NCI-H1105 (cell line): ENCODE results near the gene PACSIN3.
"Not testable (repeated sequence)": the region's sequence is repeated elsewhere in the genome, so short reads cannot be mapped to it uniquely, and the experiment has no call there.

Experiments used
- DNase-seq: peaks from one replicate; lab custom pipeline; 2025; lab: John Stamatoyannopoulos, UW

Gene PACSIN3

DNA sequence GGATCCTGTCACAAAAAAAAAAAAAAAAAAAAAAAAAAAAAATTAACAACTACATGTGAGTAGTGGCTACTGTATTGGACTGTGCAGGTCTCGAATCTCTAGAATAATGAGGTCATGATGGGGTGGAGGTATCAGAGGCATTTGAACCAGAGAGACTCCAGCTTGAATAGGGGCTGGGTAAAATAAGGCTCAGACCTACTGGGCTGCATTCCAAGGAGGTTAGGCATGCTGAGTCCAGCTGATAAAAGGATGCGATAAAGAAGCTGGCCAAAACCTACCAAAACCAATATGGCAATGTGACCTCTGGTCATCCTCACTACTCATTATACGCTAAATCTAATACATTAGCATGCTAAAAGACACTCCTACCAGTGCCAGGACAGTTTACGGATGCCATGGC lies 5.9 kb upstream of the PACSIN3 start:
- no peak for DNase-seq

DNA sequence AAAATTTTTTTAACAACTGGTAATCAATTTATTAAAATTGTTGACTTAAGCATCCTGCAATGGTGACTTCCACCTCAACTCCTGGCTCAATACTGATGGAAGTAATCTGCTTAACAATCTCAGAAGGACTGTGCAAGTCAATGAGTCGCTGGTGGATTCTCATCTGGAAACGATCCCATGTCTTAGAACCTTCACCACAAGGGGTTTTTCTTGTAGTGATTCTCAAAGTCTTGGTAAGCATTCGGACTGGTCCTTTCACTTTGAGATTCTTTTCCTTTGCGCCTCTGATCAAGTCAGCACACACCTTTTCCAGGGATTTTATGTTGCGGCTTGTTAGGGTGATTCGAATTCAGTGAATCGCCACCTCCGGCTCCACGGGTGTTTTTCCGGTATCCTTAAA lies 4.9 kb upstream of the PACSIN3 start:
- not testable (repeated sequence) for DNase-seq

DNA sequence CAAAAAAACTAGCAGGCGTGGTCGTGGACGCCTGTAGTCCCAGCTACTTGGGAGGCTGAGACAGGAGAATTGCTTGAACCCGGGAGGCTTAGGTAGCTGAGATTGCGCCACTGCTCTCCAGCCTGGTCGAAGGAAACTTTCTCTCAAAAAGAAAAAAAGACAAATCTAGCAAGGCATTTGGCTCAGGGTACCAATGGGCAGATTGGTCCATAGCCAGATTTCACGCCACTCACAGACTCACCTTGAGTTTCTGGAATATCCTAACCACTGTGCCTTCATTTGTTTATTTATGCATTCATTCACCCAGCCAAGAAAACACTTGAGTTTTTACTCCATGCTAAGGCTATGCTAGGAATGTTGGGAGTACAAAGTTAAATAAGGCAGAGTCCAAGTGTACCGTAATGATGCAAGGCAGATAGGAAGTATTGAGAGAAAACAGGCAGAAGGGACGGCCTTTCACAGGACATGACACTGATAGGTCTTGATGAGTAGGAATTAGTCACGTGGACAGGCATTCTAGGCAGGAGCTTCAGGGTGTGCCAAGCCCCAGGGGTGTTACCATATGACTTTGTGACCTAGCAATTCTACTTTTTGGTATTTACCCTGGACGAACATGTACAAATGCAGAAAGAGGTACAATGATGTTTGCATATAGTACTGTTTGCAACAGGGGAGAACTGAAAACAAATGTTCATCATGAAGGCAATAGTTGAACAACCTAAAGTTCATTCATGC lies 3.0 kb upstream of the PACSIN3 start:
- DNase-seq: no peak

DNA sequence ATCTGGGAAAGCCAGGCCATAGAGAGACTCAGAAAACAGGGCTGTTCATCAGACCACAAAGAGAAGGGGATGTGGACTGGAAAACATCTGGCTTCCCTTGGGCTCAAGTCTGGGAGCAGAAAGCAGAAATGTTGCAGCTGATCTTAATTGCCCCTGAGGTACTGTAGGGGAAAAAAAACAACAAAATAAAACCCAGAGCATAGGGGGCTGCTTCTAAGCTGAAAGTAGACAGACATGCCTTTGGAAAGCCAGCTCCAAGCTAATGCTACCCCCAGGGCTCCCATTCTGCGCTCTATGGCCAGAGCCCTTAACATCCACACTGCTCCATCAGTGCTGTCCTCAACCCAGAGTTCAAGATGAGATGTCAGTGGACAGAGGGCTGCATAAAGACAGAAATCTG lies 2.0 kb upstream of the PACSIN3 start:
- DNase-seq: no peak

DNA sequence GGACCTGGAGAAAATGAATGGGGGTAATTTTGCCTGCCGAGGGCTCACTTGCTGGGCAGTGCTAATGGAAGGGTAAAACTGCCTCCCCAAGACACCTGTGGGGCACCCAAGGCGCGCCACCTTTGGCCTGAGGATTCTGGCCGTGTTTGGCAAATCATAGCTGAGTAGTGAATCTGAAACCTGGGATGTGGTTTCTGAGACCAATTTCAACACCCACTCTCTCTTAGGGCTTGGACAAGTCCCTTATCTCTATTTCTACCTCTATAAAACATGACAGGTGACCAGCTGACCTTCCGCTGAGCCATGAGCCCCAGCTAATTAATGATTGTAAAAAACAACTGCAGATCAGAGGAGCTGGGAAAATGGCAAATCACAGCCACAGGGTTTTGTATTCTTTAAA lies 1.5 kb upstream of the PACSIN3 start:
- no peak for DNase-seq

DNA sequence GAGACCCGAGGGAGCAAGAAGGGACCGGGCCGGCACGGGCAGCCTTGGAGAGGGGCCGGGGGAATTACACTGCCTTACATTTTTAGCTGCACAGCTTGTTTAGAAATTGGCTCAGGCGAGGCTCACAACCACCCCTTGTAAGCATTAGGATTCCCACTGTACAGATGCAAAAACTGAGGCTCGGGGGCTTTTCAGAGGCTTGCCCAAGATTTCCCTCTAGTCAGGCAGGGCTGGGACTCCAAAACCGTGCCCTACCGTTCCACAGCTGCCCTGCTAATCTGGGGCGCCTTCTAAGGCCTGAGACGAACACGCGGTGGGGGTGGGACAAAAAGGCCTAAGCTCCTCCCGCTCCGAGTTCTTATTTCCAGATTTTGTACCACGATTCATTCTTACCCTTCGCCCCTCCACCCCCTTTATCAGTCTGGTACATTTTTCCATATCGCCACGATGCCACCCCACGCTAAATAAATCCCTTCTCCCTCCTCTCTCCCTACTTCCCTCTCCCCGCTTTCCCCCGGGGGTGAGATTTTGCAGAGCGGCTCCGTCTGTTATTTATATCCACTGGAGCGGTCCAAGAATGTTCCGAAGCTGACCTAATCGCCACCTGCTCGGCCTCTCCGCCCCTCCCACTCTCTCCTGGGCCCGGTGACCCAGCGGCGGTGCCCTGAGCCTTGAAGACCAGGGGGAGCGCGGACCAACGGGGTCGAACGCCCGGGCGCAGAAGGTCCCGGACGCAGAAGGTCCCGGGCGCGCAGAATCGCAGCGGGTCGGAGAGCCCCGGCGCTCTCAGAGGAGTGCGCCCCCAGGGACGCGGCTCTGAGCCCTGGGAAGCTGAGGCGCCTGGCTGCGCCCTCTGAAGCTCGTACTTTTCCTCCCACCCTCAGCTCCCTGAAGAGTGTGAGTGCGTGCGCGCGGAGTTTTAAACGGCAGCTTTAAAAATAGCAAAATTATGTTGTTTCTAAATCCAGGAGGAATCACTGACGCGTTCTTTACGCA lies 764 bp upstream of the PACSIN3 start:
- no peak for DNase-seq

DNA sequence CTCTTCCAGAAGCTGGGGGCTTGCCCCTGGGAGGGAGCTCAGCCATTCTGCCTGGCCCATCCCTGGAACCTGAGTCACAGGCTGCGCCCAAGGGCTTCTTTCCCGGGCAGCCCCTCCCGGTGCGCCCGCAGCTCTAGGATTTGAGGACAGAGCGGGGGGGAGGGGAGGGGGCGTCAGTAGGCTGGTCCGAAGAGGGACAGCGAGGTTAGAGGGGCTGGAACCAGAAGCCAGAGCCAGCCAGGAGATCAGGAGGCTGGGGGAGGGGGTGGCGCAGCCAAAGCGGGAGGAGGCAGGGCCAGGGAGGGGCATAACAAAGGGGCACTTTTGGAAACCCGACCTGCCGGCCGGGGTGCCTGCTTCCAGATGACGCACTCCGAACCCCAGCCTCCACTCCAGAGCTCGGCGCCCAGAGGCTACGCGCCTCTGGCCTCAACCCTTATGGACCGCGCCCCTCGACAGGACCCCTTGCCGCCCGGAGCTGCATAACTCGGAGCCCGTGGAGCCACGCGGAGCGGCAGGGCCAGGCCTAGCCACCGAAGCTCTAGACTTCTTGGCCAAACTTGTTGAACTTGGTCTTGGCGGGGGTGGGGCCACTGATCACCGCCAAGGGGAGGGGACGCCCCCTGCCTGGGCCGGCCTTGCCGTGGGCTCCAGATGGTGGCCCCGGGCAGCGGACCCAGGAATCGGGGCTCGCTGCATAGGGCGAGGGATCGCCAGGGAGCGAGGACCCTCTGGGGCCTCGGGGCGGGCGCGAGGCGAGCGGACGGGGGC lies 744 bp downstream of the PACSIN3 start:
- peak; percentile 31 for DNase-seq

DNA sequence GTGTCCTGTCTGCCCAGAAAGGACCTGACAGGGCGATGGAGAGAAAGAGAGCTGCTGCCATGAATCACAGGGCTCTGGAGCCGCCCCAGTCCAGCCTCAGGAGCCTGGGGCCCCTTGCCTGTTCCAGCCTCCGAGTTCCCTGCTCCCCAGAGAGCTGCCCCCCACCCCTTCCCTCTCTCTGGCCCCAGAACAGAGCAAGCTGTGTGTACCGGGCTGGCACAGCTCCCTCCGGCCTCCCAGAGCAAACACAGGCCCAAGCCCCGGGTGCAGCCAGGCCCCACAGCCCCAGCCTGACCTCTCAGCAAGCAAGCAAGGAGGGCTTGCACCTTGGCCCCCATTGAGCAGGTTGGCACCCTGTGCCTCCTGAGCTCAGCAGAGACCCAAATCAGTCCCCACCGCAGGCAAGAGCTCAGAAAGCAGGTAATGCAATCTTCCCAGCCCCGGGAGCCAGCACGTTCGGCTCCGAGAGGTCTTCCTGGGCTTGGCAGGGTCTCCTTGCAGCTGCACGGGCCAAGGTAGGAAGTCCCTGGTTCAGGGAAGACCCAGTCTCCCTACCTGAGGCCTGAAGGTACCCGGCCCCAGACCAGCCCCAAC lies 1.4 kb downstream of the PACSIN3 start:
- no peak for DNase-seq

DNA sequence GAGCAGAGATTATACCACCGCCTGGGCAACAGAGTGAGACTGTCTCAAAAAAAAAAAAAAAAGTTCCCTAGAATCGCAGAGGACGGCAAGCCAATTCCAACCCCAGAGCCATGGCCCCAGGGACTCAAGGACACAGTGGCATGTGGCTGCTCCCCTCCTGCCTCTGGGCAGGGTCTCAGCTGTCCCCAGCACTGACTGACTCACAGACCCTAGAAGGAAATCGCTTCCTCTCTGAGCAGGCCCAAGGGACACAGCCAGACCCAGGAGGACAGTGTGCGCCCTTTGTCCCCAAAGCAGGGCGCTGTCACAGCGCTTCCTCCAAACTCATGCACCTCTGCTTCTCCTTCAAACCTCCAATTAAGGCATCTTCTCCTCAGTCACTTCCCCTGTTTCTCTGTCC lies 2.3 kb downstream of the PACSIN3 start:
- no peak for DNase-seq

DNA sequence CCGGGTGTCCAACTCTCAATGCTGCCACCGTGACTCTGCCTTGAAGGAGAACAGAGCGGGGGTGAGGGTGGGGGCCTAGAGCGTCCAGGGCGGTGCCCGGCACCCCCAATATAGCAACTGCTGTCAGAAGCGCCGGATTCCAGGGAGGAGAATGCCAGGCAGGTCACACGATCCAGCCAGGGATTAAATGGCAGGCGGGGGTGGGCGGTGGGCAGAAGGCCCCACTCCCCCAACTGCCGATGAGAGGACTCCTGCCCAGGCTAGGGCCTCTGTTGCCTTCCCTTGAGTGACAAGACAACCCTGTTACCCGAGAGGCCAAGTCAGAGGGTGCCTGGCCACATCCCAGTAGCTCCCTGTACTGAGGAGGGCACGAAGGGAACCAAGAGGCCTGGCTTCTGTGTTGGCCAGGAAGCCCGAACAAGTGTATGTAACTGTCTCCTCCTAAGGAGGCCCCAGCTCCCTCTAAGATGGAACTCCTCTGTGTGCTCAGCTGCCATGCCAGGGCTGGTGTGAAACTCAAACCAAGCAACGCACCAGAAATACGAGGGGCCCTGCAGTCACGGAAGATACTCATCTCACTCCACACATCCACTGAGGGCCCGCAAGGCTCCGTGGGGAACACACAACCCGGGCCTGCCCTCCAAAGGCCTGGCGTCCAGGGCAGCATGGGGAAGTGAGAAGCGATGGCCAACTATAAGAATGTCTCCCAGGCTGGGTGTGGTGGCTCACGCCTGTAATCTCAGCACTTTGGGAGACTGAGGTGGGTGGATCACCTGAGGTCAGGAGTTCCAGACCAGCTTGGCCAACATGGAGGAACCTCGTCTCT lies 3.0 kb downstream of the PACSIN3 start:
- no peak for DNase-seq

DNA sequence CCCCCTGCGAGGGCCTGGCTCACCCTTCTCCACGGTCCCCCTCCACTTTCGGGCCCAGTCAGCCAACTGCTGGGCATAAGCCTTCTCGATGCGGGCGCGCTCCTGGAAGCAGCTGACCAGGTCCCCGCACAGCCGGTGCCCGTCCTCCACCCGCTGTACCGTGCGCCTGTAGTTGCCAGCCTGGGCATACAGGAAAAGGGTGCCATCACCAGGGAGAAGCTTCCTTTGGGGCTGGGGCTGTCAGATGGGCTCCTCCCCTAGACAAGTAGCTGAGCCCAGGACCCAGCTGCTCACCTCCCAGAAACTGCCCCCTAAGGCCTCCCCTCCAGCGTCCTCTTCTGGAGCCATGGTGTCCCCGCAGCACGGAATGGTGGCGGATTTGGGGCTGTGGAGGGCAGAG lies 3.9 kb downstream of the PACSIN3 start:
- no peak for DNase-seq

DNA sequence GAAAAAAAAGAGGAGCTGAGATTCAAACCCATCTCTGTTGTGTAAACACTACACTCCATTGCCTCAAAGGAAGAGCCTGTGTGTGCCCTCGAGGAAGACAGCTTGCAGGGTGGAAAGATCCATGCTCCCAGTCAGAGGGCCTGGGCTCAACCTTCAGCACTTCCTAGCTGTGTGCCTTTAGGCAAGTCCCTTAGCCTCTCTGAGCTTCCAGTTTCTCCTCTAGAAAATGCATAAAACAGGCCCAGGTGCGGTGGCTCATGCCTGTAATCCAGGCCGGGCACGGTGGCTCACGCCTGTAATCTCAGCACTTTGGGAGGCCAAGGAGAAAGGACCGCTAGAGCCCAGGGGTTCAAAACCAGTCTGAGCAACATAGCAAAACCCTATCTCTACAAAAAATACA lies 5.0 kb downstream of the PACSIN3 start:
- no peak for DNase-seq

DNA sequence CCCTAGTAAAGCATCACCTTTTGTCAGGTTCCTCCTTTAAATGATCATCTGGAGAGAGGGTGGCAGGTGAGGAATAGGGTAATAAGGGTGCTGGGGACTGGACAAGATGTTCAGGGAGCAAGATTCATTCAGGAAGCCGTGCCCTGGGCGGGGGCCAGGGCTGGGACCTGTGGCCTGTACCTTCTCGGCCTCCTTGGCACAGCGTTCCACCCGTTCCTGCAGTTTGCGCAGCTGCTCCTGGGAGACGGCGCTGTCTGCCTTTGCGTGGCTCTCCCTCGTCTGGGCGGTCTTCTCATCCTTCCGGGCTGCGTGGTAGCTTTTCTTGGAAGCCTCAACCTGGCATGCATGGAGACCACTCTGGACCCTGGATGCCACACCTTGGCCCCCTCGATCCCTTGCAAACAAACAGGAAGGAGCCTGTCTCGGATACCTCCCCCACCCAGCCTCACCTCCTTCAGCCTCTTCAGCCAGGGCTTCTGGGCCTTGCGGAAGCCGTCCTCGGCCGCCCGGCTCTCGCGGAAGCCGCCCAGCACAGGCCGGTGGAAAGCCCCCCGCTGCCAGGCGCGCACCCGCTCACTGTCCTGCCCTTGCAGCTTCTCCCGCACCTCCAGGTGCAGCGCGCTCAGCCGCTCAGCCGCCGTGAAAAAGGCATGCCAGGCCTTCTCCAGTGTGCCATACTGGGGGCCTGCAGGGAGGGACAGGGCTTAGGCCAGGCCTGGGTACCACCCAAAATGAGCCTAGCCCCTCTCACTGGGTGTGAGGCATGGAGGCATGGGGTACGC lies 6.0 kb downstream of the PACSIN3 start:
- DNase-seq: no peak

DNA sequence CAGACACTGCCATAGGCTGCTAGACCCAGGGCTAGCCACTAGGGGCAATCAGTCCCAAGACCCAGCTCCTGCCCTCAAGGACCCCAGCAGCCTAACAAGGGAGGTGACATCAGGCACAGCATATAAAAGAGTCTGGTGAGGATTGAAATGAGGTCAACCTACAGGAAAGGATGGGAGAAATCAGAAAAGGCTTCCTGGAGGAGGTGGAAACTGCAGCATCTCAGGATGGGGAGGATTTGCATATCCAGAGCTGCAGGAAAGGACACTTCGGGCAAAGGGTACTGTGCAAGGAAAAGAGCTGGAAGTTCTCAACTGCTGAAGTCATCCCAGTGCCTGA lies 6.6 kb downstream of the PACSIN3 start:
- no peak for DNase-seq

DNA sequence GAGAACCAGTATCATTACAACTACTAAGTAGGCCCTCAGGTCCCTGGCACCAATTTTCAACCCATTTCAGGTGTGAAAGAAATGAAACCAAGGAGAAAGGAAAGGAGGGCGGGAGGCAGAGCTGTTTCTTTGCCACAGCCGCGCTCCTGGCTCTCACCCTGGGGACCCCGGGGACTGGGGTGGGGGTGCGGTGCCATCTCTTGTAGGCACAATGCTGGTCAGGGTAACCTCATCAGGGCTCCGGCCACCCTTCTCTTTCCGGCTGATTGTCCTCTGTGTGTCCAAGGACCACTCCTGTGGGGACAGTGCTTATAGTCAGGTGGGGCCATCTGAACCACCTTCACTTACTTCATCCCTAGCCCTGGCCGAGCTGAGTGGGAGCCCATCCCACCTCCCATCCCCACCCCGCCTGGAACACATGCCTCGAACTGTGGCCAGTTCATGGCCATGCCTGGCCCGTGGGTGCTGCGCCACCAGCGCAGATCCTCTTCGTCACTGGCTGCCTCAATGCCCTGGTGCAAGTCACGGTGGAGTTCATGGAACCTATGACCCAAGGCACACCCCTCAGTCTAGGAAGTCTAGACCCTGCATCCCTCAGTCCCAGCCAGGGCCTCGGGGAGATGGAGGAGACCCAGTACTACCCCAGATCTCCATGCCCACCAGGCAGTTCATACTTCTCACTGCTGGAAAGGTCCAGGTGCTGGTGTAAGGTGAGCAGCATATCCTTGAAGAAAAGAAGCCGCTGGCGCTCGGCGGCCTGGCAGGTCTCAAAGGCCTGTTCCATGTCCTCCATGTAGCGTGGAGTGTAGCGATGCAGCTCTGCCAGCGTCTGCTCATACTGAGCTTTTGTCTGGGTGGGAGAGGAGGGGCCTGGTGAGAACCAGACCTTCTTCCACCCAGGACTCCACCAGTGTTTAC lies 7.2 kb downstream of the PACSIN3 start:
- no peak for DNase-seq

DNA sequence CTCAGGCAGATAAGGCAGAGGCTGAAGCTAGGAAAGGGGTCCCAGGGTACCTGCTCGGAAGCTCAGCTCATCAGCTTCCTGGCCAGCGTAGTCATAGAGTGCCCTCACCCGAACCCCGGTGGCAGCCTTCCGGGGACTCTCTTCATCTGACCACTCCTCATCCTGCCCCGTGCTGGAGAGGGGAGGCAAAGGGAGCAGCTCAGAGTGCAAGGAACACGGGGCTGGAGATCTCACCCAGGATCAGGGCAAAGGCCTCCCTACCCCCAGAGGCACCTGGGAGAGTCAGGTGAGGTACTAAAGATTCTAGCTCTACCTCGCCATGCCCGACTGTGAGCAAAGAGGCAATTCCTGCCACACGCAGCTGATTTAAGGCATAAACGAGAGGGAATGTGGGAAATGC lies 7.9 kb downstream of the PACSIN3 start:
- no peak for DNase-seq

DNA sequence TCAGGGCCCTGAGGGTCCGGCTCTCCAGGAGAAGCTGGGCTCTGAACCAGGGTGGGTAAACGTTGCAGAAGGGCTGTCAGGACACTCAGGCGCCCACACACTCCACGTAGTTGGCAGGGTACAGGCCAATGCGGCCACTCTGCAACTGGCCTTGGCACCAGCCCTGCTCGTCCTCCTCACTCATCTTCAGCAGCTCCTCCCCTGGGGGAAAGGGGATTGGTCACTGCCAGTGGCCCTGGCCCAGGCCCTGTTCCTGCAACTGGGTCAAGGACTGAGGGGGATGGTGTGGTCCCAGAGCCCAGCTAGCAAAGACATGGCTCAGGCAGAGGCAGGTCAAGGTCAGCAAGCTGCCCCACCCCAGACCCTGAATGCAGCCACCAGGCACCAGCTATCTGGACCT lies 8.4 kb downstream of the PACSIN3 start:
- no peak for DNase-seq

DNA sequence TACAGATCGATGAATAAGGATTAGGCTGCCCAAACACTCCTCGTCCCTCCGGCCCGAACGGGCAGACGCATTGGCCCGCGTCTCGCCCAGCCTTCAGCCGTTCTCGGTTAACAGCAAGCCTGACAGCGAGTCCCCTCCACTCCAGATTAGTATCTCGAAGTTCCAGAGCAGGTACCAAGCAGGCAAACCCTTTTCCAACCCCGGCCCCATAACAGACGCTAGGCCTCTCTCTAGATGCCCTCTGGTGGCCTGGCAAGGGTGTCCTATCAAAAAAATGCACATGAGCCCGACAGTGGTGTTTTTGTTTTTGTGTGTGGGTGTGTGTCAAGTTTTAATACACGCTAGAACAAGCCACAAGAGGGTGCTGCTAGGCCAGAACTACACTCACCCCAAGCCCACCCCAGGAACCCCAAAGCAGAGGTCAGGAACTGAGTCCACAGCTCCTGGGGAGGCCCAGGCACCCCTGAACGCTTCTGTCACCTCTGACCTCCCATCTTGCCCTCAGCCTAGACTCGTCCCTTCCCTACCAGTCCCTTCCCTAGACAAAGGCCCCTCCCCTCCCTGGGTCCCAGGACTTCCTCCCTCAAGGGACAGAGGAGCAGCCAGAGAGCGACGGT lies 8.9 kb downstream of the PACSIN3 start:
- DNase-seq: peak; percentile 60
